Stomach (tissue), 4 donors: ENCODE data around the gene DHRS7B.

ENCODE experiments used
- EP300 ChIP-seq: sonication (generic); formaldehyde crosslinking; IDR thresholded peaks from one replicate; pipeline ENCODE4 v1.6.1; 2017; ENCODE audit warnings: antibody characterized with exemption
- POLR2A ChIP-seq, 4 donors: fragments of 450-650 bp; IDR thresholded peaks; one replicate each; pipeline ENCODE4 v1.6.1; 2016; ENCODE audit warnings: antibody characterized with exemption in 4 of 4, control low read depth in 2 of 4, mild to moderate bottlenecking in 1 of 4, moderate library complexity in 1 of 4
- POLR2AphosphoS5 ChIP-seq, 3 donors: sonication (generic); formaldehyde crosslinking; IDR thresholded peaks; one replicate each; pipeline ENCODE4 v1.6.1; 2016; ENCODE audit warnings: antibody characterized with exemption in 3 of 3
- TF ChIP-seq, protein P1 (sequence below), 7 experiments: fragments of 450-650 bp in 4 of 7; fragments of 200-600 bp in 3 of 7; sonication (generic) in 3 of 7; IDR thresholded peaks; one replicate each; pipeline ENCODE4 v1.5.1; 2016 to 2019; ENCODE audit warnings: antibody characterized with exemption in 7 of 7, control low read depth in 2 of 7, mild to moderate bottlenecking in 1 of 7

DNA sequence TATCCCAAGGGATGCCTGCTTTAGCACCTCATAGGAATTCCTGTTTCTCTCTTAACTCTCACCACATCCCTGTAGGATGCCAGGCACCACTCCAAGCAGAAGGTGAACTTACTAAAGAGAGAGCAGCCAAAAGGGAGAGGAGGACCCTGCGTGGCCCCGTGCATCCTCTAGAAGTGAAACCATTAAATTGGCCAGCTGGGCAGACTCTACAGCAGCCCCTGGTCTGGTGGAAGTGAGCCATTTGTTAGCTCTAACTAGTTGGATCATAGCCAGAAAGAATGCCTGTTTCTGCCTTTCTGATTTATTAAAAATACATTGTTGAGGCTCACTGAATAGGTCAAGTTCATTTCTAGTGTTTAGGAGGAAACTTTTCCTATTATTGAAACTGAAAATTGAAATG, 64.9 kb downstream of the DHRS7B start:
- no peak for TF ChIP-seq POLR2A (IDR thresholded peaks at IDR 0.05)
- TF ChIP-seq, protein P1, sequence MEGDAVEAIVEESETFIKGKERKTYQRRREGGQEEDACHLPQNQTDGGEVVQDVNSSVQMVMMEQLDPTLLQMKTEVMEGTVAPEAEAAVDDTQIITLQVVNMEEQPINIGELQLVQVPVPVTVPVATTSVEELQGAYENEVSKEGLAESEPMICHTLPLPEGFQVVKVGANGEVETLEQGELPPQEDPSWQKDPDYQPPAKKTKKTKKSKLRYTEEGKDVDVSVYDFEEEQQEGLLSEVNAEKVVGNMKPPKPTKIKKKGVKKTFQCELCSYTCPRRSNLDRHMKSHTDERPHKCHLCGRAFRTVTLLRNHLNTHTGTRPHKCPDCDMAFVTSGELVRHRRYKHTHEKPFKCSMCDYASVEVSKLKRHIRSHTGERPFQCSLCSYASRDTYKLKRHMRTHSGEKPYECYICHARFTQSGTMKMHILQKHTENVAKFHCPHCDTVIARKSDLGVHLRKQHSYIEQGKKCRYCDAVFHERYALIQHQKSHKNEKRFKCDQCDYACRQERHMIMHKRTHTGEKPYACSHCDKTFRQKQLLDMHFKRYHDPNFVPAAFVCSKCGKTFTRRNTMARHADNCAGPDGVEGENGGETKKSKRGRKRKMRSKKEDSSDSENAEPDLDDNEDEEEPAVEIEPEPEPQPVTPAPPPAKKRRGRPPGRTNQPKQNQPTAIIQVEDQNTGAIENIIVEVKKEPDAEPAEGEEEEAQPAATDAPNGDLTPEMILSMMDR (IDR thresholded peaks at IDR 0.05), result no peak
- TF ChIP-seq EP300, result no peak
- no peak for TF ChIP-seq POLR2AphosphoS5 (IDR thresholded peaks at IDR 0.05)
